ENCODE measurements around the gene PTPRM. TPM values are rescaled to one million over a fixed set of nuclear protein-coding genes. Genes with fewer than 3 reads are reported as not detected.
A peak's percentile ranks its signal among the peaks of the same experiment; 100 is the strongest.

The PTPRM gene
- total RNA-seq, 1 experiment from 2014 or later, result 1.4 TPM

DNA sequence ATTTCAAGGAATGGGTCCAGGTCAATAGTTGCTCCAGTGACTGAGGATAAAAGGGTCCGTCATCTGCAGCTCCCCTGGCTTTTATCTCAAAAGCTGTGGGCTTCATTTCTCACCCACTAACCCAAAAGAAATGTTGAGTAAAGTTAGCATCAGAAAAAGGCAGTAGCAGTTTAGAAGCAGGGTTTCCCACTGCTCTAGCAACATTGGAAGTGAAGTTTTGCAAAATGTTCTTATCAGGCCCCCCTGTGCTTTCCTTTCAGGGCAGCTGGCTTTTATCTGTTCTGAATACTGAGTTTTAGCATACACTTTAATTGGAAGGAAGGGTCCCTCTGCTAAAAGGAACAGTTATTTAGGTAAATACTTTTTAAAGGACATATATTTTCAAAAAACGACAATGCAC is 745.9 kb downstream of the PTPRM start:
- DNase-seq (ENCODE audit: low spot score), result no peak

DNA sequence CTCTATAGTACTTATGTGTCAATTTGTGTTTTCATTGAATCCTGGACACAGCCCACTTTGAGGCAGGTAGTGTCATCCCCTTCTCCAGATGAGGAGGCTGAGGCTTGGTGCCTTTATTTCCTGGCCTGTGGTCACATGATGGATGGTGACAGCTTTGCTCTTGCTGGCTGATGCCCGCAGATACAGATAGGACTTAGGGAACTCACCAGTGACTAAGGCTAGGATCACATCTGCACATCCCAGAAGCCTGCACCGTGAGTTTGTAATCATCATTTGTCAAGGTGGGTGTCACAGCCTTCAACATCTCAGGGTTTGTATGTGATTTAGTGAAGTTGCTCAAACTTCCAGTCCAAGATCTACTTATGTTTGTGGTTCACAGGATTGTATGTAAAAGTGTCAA is 747.0 kb downstream of the PTPRM start:
- no peak for DNase-seq (ENCODE audit: low spot score)

DNA sequence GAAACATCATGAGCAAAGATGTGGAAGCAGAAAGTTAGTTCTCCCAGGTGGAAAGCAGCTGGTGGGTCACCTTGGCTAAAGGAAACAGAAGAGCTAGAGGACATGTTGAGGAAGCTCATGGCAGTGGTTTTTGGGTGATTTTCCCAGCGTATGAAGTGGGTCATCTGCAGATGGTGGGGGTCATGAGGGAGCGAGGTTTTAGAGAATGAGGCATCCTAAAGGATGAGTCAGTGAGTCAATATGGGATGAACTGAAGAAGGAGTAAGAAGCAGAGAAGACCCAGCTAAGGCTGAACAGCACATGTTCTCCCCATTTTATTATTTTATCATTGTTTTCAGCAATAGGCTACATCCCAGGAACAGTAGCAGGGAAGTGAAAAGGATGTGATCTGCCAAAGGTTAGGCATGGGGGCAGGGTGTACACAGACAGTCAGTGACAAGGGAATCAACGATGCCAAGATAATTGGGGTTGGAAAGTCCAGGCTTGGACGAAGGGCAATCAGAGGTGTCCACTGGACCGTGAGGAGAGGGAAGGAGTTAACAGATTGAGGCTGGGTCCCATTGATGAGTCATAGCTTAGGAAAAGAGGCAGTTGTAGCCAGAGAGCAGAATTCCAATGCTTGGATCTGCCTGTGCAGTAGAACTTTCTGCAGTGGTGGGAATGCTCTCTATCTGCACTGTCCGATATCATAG is 752.8 kb downstream of the PTPRM start:
- no peak for DNase-seq (ENCODE audit: low spot score)

DNA sequence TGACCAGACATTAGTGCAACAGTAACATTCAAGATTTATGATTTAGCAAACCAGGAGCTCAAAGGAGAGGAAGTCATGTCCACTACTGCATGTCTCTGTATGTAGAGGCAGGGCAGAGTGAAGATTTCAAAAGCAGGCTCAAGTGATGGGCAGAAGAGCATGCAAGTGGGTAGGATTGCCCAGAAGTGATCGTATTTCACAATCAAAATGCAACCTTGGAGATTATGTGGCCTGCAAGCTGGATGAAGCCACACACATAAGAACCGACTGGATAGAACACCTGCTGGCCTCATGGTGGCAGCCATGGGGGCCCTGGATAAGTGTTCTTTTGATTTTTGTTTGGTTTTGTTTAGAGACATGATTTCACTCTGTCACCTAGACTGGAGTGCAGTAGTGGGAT is 755.4 kb downstream of the PTPRM start:
- no peak for DNase-seq (ENCODE audit: low spot score)

DNA sequence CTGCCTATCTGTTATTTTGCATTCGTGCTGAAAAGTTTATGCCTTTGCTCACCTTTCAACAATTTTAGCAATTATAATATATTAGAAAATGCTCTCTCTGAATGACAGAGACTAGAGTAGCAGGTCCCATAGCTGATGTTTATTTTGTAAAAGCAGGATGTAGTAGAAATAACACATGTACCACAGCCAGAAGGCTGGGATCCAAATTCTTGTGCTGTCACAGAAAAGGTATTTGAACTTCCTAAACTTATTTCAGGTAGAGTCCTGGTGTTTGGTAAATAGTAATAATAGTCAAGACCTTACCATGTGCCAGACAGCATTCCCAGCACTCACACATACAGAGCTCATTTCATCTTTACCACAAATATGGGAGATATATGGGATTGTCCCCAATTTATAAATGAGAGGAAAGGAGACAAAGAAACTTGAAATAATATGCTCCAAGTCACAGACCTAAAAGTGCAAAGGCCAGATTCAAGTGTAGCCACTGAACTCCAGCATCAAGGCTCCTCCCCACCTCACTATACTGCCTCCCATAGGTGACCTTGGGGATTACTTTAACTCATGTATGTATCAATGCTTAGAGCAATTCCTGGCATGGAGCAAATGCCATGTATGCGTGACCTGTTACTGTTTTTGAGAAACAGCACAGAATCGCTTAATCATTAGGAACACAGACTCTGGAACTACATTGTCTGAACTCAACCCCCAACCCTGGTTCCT is 757.4 kb downstream of the PTPRM start:
- no peak for DNase-seq (ENCODE audit: low spot score)

DNA sequence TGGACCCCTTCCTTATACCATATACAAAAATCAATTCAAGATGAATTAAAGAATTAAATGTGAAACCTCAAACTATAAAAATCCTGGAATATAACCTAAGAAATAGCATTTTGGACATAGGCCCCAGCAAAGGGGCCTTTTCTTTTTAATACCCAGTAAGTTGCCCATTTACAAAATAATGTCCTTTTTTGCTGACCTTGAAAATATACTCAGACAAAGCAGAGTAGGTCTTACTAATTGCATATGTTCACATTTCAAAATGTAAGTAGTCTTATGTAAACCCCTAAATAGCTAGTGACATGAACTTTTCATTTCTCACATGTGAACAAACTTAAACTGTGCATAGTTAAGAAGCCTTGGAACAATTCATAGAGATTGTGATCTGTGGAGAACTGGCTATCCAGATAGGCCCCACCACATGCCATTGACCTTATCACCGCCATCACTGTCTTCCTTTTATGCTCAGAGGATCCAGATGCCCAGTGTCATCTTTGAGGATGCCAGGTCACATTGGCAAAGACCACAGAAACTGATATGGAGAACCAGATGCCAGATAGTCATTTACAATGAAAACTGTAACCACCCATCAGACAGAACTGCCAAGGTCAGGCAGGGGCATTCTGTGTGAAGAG is 759.8 kb downstream of the PTPRM start:
- DNase-seq (ENCODE audit: low spot score), result no peak

DNA sequence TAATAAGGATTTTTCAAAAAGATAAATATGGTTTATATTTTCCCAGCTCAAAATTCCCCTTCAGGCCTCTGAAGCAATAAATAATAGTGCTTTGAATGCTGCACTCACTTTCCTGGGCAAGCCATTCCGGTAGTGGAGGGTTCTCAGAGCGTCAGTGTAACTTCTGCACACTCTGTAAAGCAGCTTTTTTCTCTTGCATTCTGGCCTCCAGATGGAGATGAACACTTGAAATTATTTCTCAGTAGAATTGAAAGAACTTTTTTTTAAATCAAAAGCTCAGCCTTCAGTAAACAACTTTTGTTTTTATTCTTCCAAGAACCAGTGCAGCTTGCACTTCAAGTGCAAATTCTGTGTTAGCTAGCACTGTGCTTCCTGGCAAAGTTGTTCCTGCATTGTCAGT is 761.0 kb downstream of the PTPRM start:
- DNase-seq (ENCODE audit: low spot score), result no peak

DNA sequence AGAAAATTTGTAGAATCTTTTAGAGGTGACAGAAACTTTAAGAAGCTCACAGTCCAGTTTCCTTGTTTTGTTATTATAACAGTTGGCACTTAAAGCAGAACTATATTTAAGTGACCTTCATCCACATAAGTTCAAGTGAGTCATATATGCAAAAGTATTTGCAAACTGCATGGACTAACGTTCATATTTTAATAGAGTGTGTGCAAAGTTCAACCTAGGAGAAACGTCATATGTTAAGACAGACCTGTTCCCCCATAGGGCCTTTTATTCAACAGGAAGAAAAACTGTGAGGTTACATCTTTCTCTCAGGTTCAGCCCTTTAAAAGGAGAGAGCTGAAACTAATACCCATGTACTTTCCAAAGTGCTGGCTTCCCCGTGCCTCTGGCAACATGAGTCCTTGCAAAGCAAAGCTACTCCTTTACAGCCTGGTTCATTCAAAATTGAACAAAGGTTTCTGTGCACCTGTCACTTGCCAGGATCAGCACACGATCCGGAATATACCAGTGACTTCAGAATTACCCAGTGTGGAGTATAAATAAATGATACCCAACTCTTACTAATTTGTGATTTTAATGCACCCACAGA is 762.2 kb downstream of the PTPRM start:
- DNase-seq (ENCODE audit: low spot score), result peak; percentile 57

DNA sequence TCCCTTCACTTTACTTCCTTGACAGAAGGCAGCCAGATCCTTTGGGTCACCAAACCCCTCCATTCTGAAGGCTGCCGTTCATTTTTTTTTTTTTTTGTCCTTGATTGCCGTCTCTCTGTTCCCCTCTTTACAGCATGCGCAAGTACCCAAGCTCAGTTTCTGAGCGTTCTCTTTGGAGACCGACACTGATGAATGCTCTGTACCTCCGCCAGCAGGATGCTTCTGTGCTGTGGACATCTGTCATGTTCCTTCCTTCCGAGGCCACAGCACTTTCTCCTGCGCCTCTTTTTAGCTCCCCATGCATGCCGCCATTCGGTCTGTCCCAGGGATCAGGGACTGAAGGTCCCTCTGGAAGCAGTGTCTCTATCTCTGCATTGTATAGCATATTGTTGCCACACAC is 763.5 kb downstream of the PTPRM start:
- DNase-seq (ENCODE audit: low spot score), result no peak

DNA sequence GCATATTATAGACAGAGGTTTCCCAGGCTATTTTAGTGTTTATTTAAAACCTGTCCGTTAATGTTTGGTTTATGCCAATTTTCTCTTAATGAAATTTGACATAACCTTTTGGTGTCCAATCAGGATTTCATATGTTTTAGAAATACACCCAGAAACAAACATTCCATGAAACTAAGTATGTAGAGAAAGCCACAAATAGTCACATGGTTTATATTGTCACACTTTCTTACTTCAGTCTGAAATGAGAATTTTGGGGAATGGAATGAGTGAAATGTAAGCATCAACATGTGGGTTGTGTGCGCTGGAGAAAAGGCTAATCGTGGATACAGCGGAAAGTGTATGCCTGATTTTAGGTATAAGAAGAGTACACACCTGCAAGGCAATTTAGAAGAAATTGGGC is 765.2 kb downstream of the PTPRM start:
- no peak for DNase-seq (ENCODE audit: low spot score)

DNA sequence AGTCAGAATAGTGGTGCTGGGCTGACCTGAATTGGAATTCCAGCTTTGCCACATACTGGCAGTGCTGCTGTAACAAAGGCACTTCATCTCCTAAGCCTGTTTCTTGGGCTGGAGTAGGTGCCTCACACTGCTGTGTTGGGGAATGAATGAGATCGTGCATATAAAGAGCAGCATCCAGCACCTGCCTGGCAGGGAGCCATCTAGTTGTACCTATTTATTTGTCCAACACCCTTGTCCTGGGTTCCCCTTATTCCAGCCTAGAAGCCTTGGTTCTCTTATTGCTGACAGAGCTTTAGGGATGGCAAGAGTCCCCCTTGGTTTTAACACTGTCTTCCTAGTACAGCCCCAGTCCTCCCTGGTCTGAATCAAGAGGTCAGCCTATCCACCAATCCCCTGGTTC is 766.8 kb downstream of the PTPRM start:
- no peak for DNase-seq (ENCODE audit: low spot score)

DNA sequence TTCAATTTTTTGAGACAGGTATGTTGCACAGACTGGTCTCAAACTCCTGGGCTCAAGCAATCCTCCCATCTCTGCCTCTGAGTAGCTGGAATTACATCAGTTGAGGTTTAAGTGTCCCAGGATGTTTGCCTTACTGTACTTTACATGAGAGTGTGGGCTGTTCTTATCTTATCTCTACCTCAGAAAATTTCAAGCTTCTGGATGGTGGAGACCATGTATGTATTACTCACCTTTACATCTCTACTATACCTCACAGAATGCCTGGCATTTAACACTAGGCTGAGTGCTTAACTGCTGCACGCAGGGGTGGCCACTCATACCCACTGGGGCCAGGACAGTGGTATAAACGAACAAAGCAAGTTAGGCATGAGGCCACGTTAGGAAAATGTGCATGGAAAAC is 770.1 kb downstream of the PTPRM start:
- DNase-seq (ENCODE audit: low spot score), result no peak

DNA sequence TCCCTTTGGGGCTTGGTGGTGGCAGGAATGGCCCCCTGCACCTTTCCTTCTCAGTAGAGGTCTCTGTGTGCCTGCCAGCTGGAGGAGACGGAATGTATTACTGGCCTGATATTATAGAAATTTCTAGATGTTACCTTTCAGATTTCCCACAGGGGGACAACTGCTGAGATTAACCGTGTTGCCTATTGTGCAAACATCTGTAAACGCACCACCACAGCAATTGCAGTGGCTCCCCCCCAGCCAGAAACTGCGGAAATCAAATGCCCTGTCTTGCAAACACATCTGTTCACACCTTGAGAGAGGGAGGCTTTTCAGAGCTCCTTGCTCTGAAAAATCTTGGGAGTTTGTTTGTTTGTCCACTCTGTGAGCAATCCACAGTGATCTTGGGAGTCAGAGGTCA is 772.1 kb downstream of the PTPRM start:
- no peak for DNase-seq (ENCODE audit: low spot score)

DNA sequence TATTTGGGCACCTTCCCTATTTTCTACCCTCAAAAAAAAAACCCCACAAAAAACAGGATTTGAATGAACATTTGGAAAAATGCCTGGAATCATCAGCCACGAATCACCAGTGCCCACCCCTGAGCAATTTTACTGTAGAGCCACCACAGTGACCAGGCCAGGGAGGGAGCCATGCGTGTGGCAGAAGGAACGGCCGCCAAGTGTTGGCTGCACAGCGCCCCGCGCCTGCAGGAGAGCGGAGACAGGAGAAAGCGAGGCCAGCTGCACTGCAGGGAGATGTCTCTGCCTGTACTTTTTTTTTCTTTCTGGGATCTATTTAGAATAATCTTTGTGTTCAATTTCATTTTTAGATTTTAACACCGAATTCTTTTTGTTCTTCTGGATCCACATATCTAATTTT is 772.8 kb downstream of the PTPRM start:
- no peak for DNase-seq (ENCODE audit: low spot score)

DNA sequence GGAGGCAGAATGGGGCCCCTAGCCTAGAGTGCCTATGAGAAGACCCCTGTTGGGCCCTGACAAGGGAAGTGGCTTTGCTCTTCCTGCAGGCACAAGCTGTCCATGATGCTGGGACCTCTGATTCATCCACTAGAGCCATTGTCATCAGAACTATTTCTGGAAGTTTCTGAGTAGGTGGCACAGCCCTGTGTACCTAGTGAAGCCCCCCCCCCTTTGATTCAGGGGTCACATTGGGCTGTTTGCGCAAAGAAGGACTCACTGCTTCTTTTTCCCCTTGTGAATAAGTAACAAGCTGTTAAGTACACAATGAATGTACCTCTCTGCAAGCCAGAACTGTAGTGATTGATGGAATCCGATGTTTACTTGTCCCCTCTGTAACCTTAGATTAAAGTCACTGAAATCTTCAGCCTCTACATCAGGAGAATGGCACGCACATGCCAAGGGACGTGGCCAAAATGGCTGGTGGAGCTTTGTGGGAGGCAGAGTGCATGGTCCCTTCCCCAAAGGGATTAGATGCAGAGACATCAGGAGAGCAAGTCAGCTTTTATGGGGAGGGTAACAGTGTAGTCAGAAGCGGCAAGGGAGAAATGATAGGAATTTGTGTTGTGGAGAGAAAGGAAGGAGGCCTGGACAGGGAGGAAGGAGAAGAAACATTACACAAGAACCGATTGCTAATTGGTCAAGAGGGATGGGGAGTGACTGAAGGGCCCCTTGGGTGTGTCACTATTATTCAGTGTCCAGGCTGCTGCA is 774.5 kb downstream of the PTPRM start:
- DNase-seq (ENCODE audit: low spot score), result no peak

DNA sequence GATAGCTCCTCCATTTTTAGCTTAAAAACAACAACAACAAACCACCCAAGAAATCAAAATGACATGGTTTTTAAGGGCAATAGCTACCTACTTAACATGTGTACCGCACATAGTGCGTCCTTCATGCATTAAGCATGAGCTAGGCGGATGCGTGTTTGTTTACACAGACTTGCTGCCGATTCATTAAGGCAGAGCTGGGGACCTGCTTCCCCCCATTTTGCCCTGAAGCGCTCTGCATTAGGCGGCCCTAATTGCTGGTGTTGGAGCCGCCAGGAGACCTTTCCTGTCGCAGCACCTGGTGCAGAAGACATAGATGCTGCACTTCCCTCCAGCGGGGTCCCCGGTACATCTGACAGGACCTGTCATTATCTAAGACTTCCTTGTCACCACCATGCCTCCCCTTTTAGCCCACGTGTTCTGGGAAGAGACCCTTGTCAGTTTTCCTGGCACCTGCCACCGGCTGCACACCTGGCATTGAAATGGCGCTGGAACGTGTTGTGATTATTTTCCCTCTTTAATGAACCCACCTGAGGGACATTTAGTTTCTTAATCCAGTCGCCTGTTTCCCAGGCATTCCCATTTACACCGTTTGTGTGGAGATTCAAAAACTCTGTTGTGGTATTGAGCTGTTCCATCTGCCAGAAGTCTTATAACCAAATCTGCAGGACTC is 781.1 kb downstream of the PTPRM start:
- DNase-seq (ENCODE audit: low spot score), result no peak

DNA sequence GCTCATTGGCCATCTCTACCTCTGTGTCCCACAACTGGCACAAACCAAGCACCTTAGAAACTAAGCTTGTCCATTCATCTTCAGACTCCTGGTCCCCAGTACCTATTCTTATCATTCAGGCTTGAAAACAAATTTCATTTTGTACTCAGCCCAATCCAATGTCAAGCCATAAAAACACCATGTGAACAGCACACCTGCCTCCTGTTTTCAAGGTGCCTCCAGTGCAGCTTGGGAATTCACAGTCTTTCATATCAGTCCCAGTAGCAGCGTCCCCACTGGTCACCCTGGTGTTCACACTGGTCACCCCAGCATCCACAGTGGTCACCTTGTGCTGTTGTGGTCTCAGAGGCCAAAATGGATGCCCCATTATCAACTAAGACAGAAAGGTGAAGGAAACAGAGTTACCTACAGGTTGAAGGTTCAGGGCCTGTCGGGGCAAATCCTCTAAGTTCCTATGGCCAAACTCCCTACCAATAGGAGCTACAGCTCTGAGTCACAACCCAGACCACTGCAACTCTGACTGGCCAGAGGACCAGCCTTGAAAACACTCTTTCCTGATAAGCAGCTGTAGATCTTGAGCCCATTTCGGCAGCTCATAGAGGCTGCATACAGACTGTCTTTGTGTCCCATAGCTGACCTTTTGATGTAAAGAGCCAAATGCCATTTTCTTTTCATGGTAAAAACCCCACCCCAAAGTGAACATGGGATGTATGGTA is 782.6 kb downstream of the PTPRM start:
- no peak for DNase-seq (ENCODE audit: low spot score)

DNA sequence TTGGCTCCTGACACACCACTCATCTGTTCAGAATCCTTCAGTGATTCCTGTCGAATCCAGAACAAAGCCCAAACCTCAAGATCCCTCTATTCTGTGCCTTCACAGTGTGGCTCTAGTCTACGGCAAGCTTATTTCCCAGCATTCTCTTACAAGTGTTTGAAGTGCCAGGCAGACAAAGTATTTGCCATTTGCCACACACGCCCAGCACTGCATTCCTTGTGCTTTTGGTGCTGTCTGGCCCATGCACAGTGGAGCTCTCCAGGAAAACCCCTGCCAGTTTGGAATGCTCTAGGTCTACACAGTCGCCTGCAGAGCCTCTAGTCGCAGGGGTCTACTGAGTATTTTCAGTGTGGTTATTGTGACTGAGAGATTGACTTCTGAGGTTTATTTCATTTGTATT is 783.5 kb downstream of the PTPRM start:
- DNase-seq (ENCODE audit: low spot score), result no peak

DNA sequence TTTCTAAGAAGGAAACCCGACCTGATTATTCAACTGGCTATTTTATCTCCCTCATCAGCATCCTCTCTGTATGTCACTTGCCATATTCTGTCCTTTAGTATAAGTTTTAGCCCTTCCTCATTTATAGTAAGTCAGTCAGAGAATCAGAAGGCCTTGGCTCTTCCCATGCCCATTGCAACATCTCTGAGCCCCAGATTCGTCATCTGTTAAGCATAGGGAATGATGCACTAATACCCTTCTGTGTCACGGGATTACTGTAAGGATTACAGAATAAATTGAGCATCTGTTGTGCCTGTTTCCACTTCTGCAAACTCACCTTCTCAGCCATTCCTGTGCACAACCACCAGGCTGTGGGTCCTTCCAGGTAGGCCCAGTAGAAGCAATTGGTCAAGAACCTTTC is 784.0 kb downstream of the PTPRM start:
- DNase-seq (ENCODE audit: low spot score), result no peak

DNA sequence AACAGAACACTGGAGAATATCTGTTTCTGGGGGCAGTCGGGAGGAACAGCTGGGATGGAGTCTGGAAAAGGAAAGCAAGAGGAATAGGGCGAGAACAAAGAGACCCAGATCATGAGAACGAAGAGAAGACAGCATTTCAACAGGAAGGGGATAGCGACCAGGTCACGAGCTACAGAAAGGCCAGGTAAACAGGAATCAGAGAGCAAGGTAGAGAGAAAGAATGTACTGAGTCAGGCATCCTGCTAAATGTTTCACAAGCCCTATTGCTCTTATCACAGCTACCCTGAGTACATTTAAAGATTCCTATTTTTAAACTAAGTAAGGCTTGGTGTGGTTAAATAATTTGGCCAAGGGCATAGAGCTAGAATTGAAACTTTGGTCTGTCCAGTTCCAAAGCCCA is 787.2 kb downstream of the PTPRM start:
- DNase-seq (ENCODE audit: low spot score), result no peak

DNA sequence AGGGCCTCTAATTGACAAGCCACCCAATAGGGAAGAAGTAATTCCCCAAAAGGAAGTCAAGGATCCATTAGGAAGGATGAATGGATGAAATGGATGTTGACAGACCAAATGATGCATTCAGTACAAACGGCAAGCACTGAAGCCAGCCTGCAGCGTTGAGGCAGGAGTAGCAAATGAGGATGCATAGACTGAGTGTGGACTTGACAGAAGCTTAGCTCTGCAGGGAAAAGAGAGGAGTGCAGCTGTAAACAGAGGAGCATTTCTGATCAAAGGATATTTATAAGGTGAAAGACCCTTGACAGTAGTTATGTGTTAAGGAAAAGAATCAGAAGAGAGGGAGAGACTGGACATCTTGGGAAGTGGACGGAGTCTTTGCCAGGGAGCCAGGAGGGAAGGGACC is 788.9 kb downstream of the PTPRM start:
- no peak for DNase-seq (ENCODE audit: low spot score)

All from HT-29 (cell line).